HG03575 (cell line): Measurements from ENCODE around the gene PITPNM1.
"Not testable (repeated sequence)": the region's sequence is repeated elsewhere in the genome, so short reads cannot be mapped to it uniquely, and the experiment has no call there.

ENCODE experiments used
- ATAC-seq: cut with Tn5 transposase; IDR thresholded peaks from one replicate; pipeline ENCODE4 v1.9.1; 2021; ENCODE audit not compliant: unreplicated experiment, insufficient number of reproducible peaks, low FRiP score; ENCODE audit errors: extremely low read depth

Gene PITPNM1

GRCh38 chr11:67525275-67525976 is 20.3 kb upstream of the PITPNM1 start:
- no peak for ATAC-seq

- ATAC-seq, result no peak
Measured at GRCh38 chr11:67524480-67524808, 19.3 kb upstream of the PITPNM1 start.

- no peak for ATAC-seq
Measured at GRCh38 chr11:67523556-67524479, 18.7 kb upstream of the PITPNM1 start.

GRCh38 chr11:67522844-67523555 is 17.8 kb upstream of the PITPNM1 start, which contains the start of gene CABP2:
Gene CABP2, minus strand, starts transcription at chr11:67523446. Its CDS starts 120 bp downstream, at chr11:67523326.
- ATAC-seq, result no peak

GRCh38 chr11:67522338-67522737 is 17.2 kb upstream of the PITPNM1 start:
- no peak for ATAC-seq

GRCh38 chr11:67521924-67522323 is 16.8 kb upstream of the PITPNM1 start:
- ATAC-seq, result no peak

GRCh38 chr11:67520856-67521824 is 16.0 kb upstream of the PITPNM1 start:
- ATAC-seq, result no peak

GRCh38 chr11:67519726-67520125 is 14.6 kb upstream of the PITPNM1 start:
- ATAC-seq, result no peak

GRCh38 chr11:67517784-67518552 is 12.8 kb upstream of the PITPNM1 start:
- no peak for ATAC-seq

GRCh38 chr11:67516806-67517205 is 11.6 kb upstream of the PITPNM1 start:
- ATAC-seq, result no peak

GRCh38 chr11:67514116-67514515 is 9.0 kb upstream of the PITPNM1 start:
- no peak for ATAC-seq

GRCh38 chr11:67511558-67511957 is 6.4 kb upstream of the PITPNM1 start:
- not testable (repeated sequence) for ATAC-seq

- ATAC-seq, result no peak
Measured at GRCh38 chr11:67510023-67510345, 4.8 kb upstream of the PITPNM1 start.

- ATAC-seq, result peak; percentile 13
Measured at GRCh38 chr11:67508486-67509121, 3.4 kb upstream of the PITPNM1 start.

GRCh38 chr11:67507864-67508485 is 2.8 kb upstream of the PITPNM1 start, which contains the start of gene CDK2AP2:
Gene CDK2AP2, minus strand, starts transcription at chr11:67508162. Its CDS starts 80 bp downstream, at chr11:67508082.
- ATAC-seq, result peak; percentile 40

GRCh38 chr11:67507242-67507863 is 2.2 kb upstream of the PITPNM1 start:
- no peak for ATAC-seq
